Endodermal cell (in vitro differentiated cells): ENCODE data around the gene ZFTA. TPM values are rescaled to one million over a fixed set of nuclear protein-coding genes. Genes with fewer than 3 reads are reported as not detected.

Source experiments
- DNase-seq: peaks from one replicate; pipeline ENCODE4 v3.0.0-alpha.2; 2017
- H3K27ac ChIP-seq: 2 replicates; pipeline ENCODE4 v1.5.1; 2013; ENCODE audit warnings: mild to moderate bottlenecking, low read depth, low read length, moderate library complexity
- H3K27me3 ChIP-seq: 2 replicates; pipeline ENCODE4 v1.6.1; 2013; ENCODE audit warnings: mild to moderate bottlenecking, low read length, moderate library complexity; ENCODE audit not compliant: insufficient read depth, control insufficient read depth, poor library complexity, severe bottlenecking
- H3K36me3 ChIP-seq: 2 replicates; pipeline ENCODE4 v1.7.0; 2013; ENCODE audit warnings: mild to moderate bottlenecking, low read length, moderate library complexity; ENCODE audit not compliant: control insufficient read depth, insufficient read depth
- H3K4me1 ChIP-seq: one replicate; pipeline ENCODE4 v1.7.0; 2013; ENCODE audit warnings: low read length; ENCODE audit not compliant: control insufficient read depth, insufficient read depth
- H3K4me3 ChIP-seq: 2 replicates; pipeline ENCODE4 v1.5.1; 2013; ENCODE audit warnings: mild to moderate bottlenecking, low read length, moderate library complexity
- H3K9ac ChIP-seq: 2 replicates; pipeline ENCODE4 v1.6.1; 2013; ENCODE audit warnings: mild to moderate bottlenecking, low read length, moderate library complexity; ENCODE audit not compliant: poor library complexity, severe bottlenecking; ENCODE audit errors: extremely low read depth
- H3K9me3 ChIP-seq: 2 replicates; pipeline ENCODE4 v1.6.1; 2013; ENCODE audit warnings: mild to moderate bottlenecking, low read length, moderate library complexity; ENCODE audit not compliant: control insufficient read depth
- H3K27ac Mint-ChIP-seq: 2 replicates; pipeline ENCODE4 v1.8.0; 2020; ENCODE audit warnings: mixed read lengths
- H3K27me3 Mint-ChIP-seq: 2 replicates; pipeline ENCODE4 v1.8.0; 2021; ENCODE audit warnings: mild to moderate bottlenecking, mixed read lengths; ENCODE audit not compliant: insufficient read depth
- H3K36me3 Mint-ChIP-seq: 2 replicates; pipeline ENCODE4 v1.8.0; 2020; ENCODE audit warnings: low read depth, mixed read lengths
- H3K4me1 Mint-ChIP-seq: 2 replicates; pipeline ENCODE4 v1.8.0; 2020; ENCODE audit warnings: mixed read lengths
- H3K4me3 Mint-ChIP-seq: 2 replicates; pipeline ENCODE4 v1.8.0; 2020; ENCODE audit warnings: mild to moderate bottlenecking, moderate library complexity, mixed read lengths
- H3K9me3 Mint-ChIP-seq: 2 replicates; pipeline ENCODE4 v1.8.0; 2020; ENCODE audit warnings: mild to moderate bottlenecking, mixed read lengths
- WGBS, 2 experiments: methylation state at CpG; one replicate each; pipeline versions ENCODE4 v1.1.5 to v1.1.7; 2013; ENCODE audit warnings: missing lambda C conversion rate in 2 of 2, mixed read lengths in 1 of 2; ENCODE audit not compliant: insufficient coverage in 1 of 2, insufficient read length in 1 of 2; 5-methylcytosine and 5-hydroxymethylcytosine counted together
- total RNA-seq, 2 donors: library from RNA; stranded (reverse); fragmentation: NEBNext Ultra II Directional in 1 of 2; extraction: Animal tissue kit (Norgen Biotek cat#: 25700) in 1 of 2; gene quantifications; 2 replicates in 1 of 2; 3 replicates in 1 of 2; pipeline ENCODE4 v1.2.1, GENCODE V29; 2021
- TF ChIP-seq, protein P1 (sequence below): fragments of 200-600 bp; sonication (generic); conservative IDR thresholded peaks from 2 replicates; pipeline ENCODE4 v1.5.0; 2021; ENCODE audit warnings: antibody characterized with exemption, mild to moderate bottlenecking

Gene ZFTA
- total RNA-seq, 2 donors from 2014 or later = 31.9 to 38.0 TPM

DNA sequence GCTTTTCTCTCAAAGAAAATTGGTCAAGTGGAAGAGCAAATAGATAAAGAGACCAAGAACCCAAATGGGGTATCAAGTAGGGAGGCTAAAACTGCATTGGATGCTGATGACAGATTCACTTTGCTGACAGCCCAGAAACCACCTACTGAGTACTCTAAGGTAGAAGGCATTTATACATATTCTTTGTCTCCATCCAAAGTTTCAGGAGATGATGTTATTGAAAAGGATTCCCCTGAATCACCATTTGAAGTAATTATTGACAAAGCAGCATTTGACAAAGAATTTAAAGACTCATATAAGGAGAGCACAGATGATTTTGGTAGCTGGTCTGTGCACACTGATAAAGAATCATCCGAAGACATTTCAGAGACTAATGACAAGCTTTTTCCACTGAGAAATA is 49.6 kb downstream of the ZFTA start:
- no peaks in the 10 kb centered on the region for H3K9me3 ChIP-seq
- peaks cover 20% of the 10 kb centered on the region for H3K36me3 ChIP-seq
- TF ChIP-seq, protein P1, sequence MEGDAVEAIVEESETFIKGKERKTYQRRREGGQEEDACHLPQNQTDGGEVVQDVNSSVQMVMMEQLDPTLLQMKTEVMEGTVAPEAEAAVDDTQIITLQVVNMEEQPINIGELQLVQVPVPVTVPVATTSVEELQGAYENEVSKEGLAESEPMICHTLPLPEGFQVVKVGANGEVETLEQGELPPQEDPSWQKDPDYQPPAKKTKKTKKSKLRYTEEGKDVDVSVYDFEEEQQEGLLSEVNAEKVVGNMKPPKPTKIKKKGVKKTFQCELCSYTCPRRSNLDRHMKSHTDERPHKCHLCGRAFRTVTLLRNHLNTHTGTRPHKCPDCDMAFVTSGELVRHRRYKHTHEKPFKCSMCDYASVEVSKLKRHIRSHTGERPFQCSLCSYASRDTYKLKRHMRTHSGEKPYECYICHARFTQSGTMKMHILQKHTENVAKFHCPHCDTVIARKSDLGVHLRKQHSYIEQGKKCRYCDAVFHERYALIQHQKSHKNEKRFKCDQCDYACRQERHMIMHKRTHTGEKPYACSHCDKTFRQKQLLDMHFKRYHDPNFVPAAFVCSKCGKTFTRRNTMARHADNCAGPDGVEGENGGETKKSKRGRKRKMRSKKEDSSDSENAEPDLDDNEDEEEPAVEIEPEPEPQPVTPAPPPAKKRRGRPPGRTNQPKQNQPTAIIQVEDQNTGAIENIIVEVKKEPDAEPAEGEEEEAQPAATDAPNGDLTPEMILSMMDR = no peak
- no peak overlapping the region for H3K27ac Mint-ChIP-seq
- no peaks in the 10 kb centered on the region for H3K4me1 ChIP-seq
- H3K9ac ChIP-seq = no peak overlapping the region
- peaks cover 3% of the 10 kb centered on the region for H3K36me3 Mint-ChIP-seq
- no peaks in the 10 kb centered on the region for H3K9me3 Mint-ChIP-seq
- no peak for DNase-seq
- no peaks in the 10 kb centered on the region for H3K27me3 Mint-ChIP-seq
- no peaks in the 10 kb centered on the region for H3K4me1 Mint-ChIP-seq
- no peak overlapping the region for H3K4me3 Mint-ChIP-seq
- 93 to 95% methylated on average over 1 of the region's 1 CpG for WGBS, 2 experiments
- no peaks in the 10 kb centered on the region for H3K27me3 ChIP-seq
- H3K4me3 ChIP-seq = no peak overlapping the region
- no peak overlapping the region for H3K27ac ChIP-seq

Other genes with a start within 250 kb of the ZFTA start
- gene PLAAT4, start 232.0 kb downstream of the ZFTA start, total RNA-seq = under 1 TPM in 1 of 2 donors, not detected in 1; 0.58 TPM
- not detected for gene PLAAT2, start 205.4 kb downstream of the ZFTA start, total RNA-seq
- 10 to 100 TPM; 33.5 to 45.9 TPM for gene PLAAT3, start 154.3 kb downstream of the ZFTA start, total RNA-seq
- 10 to 100 TPM; 33.8 to 38.0 TPM for gene ATL3, start 97.4 kb downstream of the ZFTA start, total RNA-seq
- gene RTN3, start 87.3 kb downstream of the ZFTA start, total RNA-seq = 100 to 1,000 TPM; 128 to 160 TPM
- 100 to 1,000 TPM in 1 of 2 donors, 10 to 100 TPM in 1; 96.1 to 103 TPM for gene SPINDOC, start 44.7 kb upstream of the ZFTA start, total RNA-seq
- 10 to 100 TPM; 39.7 to 39.8 TPM for gene MARK2, start 70.3 kb upstream of the ZFTA start, total RNA-seq
- gene RCOR2, start 148.4 kb upstream of the ZFTA start, total RNA-seq = 10 to 100 TPM; 45.0 to 51.4 TPM
- 10 to 100 TPM; 47.2 to 53.5 TPM for gene NAA40, start 170.2 kb upstream of the ZFTA start, total RNA-seq
- gene COX8A, start 205.8 kb upstream of the ZFTA start, total RNA-seq = 100 to 1,000 TPM; 258 to 298 TPM
- 10 to 100 TPM; 87.7 to 95.1 TPM for gene OTUB1, start 217.7 kb upstream of the ZFTA start, total RNA-seq